Activated T-cell treated with anti-CD3 and anti-CD28 coated beads, Interleukin-2, amount 50 U/mL, for 1 hour (primary cell): ENCODE measurements around the gene CNGB1.
"Not testable (repeated sequence)": the region's sequence is repeated elsewhere in the genome, so short reads cannot be mapped to it uniquely, and the experiment has no call there.

Experiments
- DNase-seq: peaks from one replicate; pipeline ENCODE4 v3.0.0-alpha.2; 2020

The CNGB1 gene

DNA sequence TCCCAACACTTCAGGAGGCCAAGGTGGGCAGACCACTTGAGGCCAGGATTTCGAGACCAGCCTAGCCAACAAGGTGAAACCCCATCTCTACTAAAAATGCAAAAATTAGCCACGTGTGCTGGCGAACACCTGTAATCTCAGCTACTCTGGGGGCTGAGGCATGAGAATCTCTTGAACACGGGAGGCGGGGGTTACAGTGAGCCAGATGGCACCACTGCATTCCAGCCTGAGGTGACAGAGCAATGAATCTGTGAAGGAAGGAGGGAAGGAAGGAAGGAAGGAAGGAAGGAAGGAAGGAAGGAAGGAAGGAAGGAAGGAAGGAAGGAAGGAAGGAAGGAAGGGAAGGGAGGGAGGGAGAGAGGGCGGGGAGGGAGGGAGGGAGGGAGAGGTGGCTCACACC, 124.0 kb downstream of the CNGB1 start:
- DNase-seq = not testable (repeated sequence)

DNA sequence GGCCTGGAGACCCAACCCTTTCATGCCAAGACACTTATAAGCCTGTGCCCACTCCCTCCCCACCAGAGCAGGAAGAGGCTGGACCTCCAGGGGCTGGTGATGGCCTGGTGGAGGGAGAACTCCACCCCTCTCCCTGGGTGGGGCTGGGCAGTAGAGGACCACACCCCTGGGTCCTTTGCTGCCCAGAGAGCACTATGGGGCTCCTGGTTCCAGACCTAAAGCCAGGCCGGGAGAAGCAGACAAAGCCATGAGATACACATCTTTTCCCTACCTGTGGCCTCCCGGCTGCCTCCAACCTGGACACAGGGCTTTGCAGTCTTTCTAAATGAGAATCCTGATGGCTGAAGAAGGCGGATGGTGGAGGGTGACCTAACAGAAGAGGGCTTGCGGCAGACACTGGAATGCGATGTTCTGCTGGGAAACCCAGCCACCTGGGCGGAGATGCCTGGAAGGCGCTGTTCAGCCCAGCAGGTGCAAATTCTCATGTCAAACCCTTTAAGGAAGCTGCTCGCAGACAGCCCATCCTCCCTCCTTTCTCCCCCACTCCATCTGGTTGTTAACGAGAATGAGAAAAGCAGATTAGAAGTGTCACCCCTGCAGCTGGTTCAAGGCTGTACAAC, 124.7 kb downstream of the CNGB1 start:
- DNase-seq = no peak

DNA sequence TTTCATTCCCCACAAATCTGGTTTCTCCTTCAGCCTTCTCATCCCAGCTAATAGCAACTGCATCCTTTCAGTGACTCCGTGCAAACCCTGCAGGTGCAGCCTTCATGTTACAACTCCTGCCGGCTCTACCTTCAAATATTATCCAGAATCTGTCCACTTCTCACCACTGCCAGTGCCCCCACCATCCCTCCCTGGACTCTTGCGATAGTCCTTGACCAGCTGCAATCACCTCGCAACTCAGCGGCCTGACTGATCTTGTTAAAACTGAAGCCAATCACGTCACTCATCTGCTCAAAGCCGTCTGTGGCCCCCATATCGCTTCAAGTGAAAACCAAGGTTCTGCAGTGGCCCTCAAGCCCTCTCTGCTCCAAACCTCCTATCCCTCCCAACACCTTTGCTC, 125.8 kb downstream of the CNGB1 start:
- no peak for DNase-seq

DNA sequence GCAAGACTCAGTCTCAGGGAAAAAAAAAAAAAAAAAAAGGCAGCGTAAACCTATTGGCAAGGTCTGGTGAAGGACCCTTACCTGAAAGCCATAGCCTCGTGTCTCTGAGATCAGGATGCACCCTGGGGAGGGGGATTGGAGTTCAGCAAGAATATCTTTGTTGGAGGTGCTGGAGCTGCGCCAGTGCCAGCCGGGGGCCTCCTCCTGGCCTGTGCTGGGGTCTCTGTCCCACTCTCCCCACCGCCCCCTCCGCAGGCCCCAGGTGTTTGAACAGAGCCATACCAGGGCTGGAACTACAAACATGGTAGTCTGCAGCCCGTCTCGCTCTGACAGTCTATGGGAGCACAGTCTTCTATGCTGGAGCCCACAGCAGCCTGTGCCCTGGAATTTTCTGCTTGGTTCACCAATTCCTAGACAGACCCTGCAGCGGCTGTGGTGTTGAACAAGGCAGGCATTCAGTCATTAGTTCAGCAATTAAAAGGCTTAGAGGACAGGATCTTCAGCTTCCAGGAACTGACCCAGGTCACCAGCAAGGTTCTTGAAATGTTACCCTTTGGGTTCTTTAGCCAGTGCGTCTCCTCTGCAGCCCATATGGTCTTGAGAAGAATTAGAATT, 126.4 kb downstream of the CNGB1 start:
- no peak for DNase-seq

DNA sequence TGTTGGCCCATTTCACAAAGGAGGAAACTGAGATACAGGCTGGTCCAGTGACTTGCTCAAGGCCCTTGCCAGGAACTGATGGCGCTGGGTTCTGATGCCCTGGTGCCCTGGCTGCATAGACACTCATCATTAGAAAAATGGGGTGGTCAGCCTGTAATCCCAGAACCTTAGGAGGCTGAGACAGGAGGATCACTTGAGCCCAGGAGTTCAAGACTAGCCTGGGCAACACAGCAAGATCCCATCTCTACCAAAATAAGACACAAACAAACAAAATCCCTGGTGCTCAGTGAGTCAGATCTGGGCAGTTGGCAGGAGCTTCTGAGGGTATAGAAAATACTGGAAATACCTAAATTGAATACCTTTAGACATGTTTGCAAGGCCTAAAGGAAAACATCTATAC, 127.5 kb downstream of the CNGB1 start:
- no peak for DNase-seq

DNA sequence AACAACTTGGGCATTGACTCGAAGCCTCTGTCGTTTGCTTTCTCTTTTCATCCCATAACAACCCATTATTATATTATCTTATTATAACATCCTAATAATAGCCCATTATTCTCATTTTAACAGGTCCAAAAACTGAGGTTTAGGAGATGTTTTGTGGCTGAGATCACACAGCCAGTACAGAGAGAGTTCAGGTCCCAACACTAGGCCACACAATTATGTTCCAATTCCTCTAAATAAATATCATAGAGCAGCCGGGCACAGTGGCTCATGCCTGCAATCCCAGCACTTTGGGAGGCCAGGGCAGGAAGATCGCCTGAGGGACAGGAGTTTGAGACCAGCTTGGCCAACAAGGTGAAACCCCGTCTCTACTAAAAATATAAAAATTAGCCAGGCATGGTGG, 128.3 kb downstream of the CNGB1 start:
- DNase-seq = no peak

DNA sequence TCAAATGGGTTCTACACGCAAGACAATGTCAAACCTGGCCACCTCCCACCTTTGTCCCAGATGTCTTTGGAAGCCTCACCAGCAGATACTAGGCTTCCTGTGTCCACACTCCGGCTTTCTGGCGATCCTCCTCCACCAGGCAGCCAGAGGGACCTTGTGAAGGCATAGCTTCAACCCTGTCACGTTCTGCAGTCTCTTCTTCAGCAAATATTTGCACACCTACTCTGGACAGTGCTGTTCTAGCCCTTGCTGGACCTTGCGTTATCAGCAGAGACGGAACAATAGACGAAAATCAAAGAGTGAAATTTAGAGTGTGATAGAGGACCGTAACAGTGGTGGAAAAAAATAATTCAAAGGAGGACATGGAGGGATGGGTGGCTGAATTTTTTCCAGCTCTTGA, 130.1 kb downstream of the CNGB1 start:
- DNase-seq = no peak

DNA sequence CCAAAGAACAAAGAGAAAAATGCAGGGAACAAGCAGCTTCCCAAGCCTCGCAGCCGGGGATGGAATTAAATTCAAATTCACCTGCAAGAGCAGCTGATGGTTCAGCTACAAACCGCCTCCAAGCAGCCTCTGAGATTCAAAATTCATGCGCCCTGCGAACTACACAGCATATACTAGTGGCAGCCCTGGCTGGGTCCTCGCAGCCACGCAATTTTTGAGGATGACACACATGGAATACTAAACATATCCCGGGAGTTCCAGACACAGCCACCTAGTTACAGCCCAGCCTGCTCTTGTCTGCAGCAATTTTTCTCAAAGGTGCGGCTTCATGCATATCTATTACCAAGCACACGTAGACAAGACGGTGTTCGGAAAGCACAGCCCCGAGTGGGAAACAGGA, 132.8 kb downstream of the CNGB1 start:
- DNase-seq = no peak

DNA sequence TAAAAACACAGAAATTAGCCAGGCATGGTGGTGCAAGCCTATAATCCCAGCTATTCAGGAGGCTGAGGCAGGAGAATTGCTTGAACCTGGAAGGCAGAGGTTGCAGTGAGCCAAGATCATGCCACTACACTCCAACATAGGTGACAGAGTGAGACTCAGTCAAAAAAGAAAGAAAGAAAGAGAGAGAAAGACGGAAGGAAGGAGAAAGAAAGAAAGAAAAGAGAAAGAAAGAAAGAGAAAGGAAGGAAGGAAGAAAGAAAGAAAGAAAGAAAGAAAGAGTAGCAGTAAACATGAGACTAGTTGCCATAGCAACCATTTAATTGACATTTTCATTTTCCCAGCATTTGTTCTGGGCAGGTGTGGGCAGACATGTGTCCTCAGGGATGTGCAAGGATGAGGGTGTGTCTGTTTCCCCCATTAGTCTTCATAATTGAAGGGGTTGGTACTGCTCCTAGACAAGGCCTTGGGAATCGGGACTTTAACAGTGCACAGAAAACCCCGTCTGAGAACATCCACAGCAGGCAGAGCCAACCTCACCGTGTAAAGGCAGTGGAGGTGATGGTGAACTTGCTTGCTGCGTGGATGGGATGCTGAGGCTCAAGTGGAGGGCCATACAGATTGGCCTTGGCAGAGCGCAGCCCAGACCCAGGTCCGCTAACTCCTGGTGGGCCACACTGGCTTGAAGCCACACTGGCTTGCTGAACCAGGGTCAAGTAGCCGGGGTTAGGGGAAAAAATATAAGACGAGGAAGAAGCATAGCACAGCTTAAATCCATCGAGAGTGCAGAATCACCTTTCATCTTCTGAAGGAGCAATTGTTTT, 133.4 kb downstream of the CNGB1 start:
- DNase-seq = no peak

DNA sequence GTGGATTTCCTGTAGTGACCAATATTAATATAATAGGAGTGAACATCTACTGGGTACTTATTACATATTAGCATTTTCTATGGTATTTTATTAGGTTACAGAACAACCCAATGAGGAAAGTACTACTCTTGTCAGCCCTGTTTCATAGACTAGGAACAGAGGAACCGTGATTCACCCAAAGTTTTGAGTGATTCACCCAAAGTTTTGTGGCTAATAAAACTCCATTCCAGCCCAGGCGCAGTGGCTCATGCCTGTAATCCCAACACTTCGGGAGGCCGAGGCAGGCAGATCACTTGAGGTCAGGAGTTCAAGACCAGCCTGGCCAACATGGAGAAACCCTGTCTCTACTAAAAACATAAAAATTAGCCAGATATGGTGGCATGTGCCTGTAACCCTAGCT, 135.5 kb downstream of the CNGB1 start:
- DNase-seq = not testable (repeated sequence)

DNA sequence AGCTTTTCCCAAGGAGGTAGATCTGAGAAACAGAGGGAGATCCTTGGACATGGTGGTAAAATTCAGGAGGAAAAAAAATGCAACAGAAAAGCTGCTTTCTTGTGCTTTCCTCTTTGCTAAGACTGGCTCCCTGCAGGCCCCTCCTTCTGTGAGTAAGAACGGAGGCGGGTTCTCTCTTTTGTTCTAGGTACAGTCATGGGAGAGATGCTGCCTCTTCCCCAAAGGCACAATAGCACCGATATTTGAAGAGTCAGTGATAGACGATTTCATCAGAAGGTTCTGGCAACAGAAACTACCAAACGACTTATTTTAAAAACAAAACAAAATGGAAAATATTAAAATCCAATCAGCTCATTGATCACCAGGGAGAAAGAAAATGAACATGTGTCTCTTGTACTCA, 136.0 kb downstream of the CNGB1 start:
- no peak for DNase-seq
